GM12891 (cell line): ENCODE results near the gene ABI1.

Experiments used
- PAX5 ChIP-seq: IDR thresholded peaks from 2 replicates; pipeline ENCODE4 v1.6.1; 2011; ENCODE audit warnings: low read length, moderate library complexity, mild to moderate bottlenecking; ENCODE audit not compliant: insufficient read depth, severe bottlenecking
- POLR2A ChIP-seq: IDR thresholded peaks from 2 replicates; pipeline ENCODE4 v1.6.1; 2011; ENCODE audit warnings: low read depth, low read length, control low read depth
- POLR2AphosphoS5 ChIP-seq: IDR thresholded peaks from 2 replicates; pipeline ENCODE4 v1.6.1; 2011; ENCODE audit warnings: low read depth, low read length, control low read depth
- TAF1 ChIP-seq: IDR thresholded peaks from 2 replicates; pipeline ENCODE4 v1.6.1; 2011; ENCODE audit warnings: low read depth, low read length, control low read depth

DNA sequence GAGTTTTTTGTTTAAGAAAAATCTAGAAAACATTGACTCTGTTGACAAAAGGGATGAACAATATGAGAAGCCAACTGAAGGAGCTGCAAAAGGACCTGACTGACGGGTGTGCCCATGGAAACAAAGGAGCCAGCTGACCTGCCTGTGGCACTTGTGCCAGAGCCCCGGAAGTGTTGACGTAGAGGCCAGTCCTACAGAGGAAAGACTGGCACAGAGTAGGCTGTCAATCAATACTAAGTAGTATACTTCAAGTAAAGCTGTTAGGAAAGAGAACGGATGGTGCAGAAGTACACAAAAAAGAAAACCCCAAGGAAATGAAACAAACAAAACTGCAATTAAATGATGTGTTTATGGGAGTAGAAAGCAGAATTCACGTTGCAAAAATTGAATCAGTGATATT is 19.0 kb upstream of the ABI1 start:
- TF ChIP-seq POLR2A, result no peak
- no peak for TF ChIP-seq TAF1
- no peak for TF ChIP-seq POLR2AphosphoS5
- TF ChIP-seq PAX5, result no peak
